Right cardiac atrium (tissue), 5 donors: ENCODE results near the gene ADRM1. TPM values are rescaled to one million over a fixed set of nuclear protein-coding genes. Genes with fewer than 3 reads are reported as not detected.
A peak's percentile ranks its signal among the peaks of the same experiment; 100 is the strongest.

Experiments
- ATAC-seq, 2 donors: fragments of 200-7000 bp; cut with Tn5 transposase; one replicate each; pipeline versions ENCODE4 v1.8.0 to v1.9.1; 2020; ENCODE audit warnings: moderate library complexity in 2 of 2, mild to moderate bottlenecking in 1 of 2
- DNase-seq, 3 donors: peaks; one replicate each; pipeline ENCODE4 v3.0.0-alpha.2; 2020
- H3K27ac ChIP-seq: one replicate; pipeline ENCODE4 v1.5.1; 2013; ENCODE audit warnings: mild to moderate bottlenecking, low read length, control low read depth, moderate library complexity
- H3K27me3 ChIP-seq: one replicate; pipeline ENCODE4 v1.6.1; 2013; ENCODE audit not compliant: control insufficient read depth, insufficient read depth
- H3K4me1 ChIP-seq: one replicate; pipeline ENCODE4 v1.6.1; 2013; ENCODE audit warnings: low read length; ENCODE audit not compliant: control insufficient read depth, insufficient read depth
- H3K4me3 ChIP-seq: one replicate; pipeline ENCODE4 v1.5.1; 2013; ENCODE audit warnings: low read length, control low read depth
- H3K9me3 ChIP-seq: one replicate; pipeline ENCODE4 v1.6.1; 2013; ENCODE audit warnings: low read length; ENCODE audit not compliant: control insufficient read depth
- WGBS: extraction: QIAGEN DNeasy Blood & Tissue Kit; methylation state at CpG from one replicate; pipeline ENCODE4 v1.1.7; 2013; 5-methylcytosine and 5-hydroxymethylcytosine counted together
- intact Hi-C, 4 donors: fragments of 100-400 bp; cut with DNase I; formaldehyde crosslinking; loops; one replicate each; pipeline versions ENCODE4 v1.11.0 to v1.14.0; 2022 to 2023
- polyA plus RNA-seq: library from polyadenylated mRNA; stranded (reverse); fragments of 200-250 nt; gene quantifications from one replicate; pipeline ENCODE4 v1.2.3, GENCODE V29; 2013
- total RNA-seq, 4 donors: library from RNA; stranded (reverse); fragmentation: NEBNext Ultra II Directional; extraction: Animal tissue kit (Norgen Biotek cat#: 25700); gene quantifications; one replicate each; pipeline ENCODE4 v1.2.1, GENCODE V29; 2021
- donor health status: healthy with polysubstance abuse.
- donor health status: DM: no; HTN: yes; CAD: no.
- donor health status: DM: no; HTN: no; CAD: no.
- donor health status: DM: no; HTN: yes; CAD: no; lungs with severe emphysema.
- donor health status: DM: yes; HTN: yes; CAD: no.

The ADRM1 gene
- total and polyA plus RNA-seq, 5 donors: 65.0 to 87.5 (median 74.2) TPM

DNA sequence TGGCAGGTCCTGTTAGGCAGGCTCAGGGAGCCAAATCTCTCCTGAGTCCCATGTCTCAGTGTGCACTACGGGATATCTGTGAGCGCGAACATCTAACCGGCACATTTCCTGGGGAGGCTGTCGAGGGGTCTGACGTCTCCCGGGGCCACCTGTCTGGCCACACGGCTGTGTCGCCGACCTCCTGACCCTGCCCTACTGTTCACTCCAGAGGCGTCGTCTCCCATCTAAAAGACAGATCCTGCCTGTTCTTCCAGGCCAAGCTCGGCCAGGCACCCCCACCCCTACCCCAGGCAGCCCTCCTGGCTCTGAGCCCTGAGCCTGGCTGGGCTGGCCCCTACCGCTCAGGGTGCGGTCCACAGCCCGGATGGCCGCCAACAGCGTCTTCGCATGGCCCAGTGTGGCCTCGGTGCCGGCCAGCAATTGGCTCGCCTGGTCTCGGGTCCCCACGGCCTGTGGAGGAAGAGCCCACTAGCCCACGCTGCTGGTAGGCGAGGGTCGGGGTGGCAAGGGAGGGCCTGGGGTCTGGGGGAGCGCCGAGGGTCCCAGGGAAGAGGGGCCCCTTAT, 16.6 kb downstream of the ADRM1 start:
- H3K4me3 ChIP-seq: no peak overlapping the region
- no peak overlapping the region for H3K27ac ChIP-seq
- ATAC-seq: peak in 1 of 2 donors; percentile 10
- peak in 2 of 3 donors; percentile 32 to 77 for DNase-seq
- H3K9me3 ChIP-seq: no peaks in the 10 kb centered on the region
- no peaks in the 10 kb centered on the region for H3K27me3 ChIP-seq
- intact Hi-C loops: no loop called here
- no peaks in the 10 kb centered on the region for H3K4me1 ChIP-seq
- 81% methylated on average over 29 of the region's 29 CpGs for WGBS

DNA sequence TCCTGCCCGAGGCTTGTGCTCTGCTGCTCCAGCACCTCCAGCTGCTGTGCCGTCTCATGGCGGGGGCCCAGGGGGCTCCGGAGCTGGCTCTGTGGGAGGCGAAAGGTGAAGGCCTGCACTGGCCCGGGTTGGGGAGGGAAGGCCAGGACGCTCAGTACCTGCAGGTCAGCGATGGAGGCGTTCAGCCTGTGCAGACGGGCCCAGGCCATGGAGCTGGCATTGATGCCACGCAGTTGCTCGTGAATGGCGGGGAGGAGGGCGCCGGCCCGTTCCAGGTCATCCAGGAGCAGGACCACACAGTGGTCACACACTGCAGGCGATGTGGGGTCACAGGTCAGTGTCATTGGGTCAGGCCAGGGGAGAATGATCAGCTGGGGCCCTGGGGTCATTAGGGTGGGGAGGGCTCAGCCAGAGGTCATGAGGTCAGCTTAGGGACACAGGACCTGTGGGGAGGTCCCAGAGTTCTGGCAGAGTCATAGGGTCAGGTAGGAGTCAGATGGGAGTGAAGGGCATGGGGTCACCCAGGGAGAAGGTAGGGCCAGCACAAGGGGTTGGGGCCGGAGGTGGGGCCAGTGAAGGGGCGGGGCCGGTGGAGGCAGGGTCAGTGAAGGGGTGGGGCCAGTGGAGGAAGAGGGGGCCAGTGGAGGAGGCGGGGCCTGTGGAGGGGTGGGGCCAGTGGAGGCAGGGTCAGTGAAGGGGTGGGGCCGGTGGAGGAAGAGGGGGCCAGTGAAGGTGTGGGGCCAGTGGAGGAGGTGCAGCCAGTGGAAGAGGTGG, 18.0 kb downstream of the ADRM1 start:
- Histone ChIP-seq H3K27me3 (no peaks in the 10 kb centered on the region), H3K4me1 (no peaks in the 10 kb centered on the region), H3K4me3 (no peak overlapping the region), H3K9me3 (no peaks in the 10 kb centered on the region), H3K27ac (no peak overlapping the region)
- DNase-seq (peak in 1 of 3 donors; percentile 56), ATAC-seq (peak in 1 of 2 donors; percentile 12)
- intact Hi-C loops: no loop called here
- 94% methylated on average over 22 of the region's 22 CpGs for WGBS

DNA sequence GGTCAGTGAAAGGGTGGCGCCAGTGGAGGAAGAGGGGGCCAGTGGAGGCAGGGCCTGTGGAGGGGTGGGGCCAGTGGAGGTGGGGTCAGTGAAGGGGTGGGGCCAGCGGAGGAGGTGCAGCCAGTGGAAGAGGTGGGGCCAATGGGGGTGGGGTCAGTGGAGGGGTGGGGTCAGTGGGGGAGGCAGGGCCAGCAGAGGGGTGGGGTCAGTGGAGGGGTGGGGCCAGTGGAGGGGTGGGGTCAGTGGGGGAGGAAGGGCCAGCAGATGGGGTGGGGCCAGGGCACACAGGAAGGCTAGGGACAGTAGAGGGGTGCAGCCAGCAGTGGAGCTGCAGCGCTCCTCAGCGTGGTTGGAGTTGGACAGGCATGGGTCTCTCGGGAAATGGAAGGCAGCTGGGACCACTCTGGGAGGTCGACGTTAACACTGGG, 18.7 kb downstream of the ADRM1 start:
- intact Hi-C loops: no loop called here
- DNase-seq (no peak), ATAC-seq (peak in 1 of 2 donors; percentile 22)
- WGBS: 92% methylated on average over 7 of the region's 7 CpGs
- Histone ChIP-seq H3K27me3 (no peaks in the 10 kb centered on the region), H3K4me1 (no peaks in the 10 kb centered on the region), H3K9me3 (no peaks in the 10 kb centered on the region), H3K27ac (no peak overlapping the region), H3K4me3 (no peak overlapping the region)

DNA sequence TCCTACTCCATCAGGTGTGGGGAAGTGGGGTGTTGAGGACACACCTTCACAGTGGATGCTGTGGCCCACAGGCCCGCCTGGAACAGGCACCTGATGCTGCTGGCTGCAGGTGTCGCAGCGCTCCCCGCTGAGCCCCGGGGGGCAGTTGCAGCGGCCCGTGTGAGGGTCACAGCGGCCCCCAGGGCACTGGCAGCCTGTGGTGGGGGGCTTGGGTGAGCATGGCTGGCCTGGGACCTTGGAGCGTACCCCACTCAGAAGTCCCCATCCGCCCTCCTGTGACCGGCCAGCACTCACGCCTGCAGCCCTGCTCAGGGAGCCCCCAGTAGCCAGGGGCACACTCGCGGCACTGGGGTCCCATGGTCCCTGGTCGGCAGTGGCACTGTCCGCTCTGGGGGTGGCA, 19.2 kb downstream of the ADRM1 start:
- 96% methylated on average over 16 of the region's 16 CpGs for WGBS
- DNase-seq: no peak

DNA sequence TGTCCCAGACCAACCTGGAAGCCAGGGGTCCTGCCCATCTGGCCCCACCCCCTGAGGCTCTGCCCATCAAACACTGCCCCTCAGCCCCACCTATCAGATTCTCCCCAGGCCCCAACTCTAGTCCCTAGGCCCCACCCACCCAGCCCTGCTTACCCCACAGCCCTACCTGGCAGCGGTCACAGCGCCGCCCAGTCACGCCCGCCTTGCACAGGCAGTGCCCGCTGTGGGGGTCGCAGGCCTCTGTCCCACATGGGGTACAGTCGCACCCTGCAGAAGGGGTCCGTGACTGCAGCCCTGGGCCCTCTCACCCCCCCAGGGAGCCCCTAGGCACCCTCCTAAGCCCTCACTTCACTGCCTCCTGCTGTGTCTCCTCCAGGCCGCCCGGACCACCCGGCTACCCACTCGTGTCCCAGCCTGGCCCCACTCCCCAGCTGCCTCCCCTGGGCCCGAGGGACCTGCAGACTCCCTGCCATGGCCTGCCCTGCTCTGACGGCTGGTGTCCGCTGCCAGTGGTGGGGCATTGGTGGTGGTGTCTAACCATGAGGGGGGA, 19.8 kb downstream of the ADRM1 start:
- H3K4me3 ChIP-seq: no peak overlapping the region
- WGBS: 90% methylated on average over 16 of the region's 16 CpGs
- intact Hi-C loops: no loop called here
- no peak for DNase-seq
- no peak for ATAC-seq
- no peaks in the 10 kb centered on the region for H3K27me3 ChIP-seq
- H3K9me3 ChIP-seq: no peaks in the 10 kb centered on the region
- no peaks in the 10 kb centered on the region for H3K4me1 ChIP-seq
- H3K27ac ChIP-seq: no peak overlapping the region

More for the DNA sequence above, 19.2 kb downstream of the ADRM1 start:
- Histone ChIP-seq H3K27ac (no peak overlapping the region), H3K4me3 (no peak overlapping the region), H3K27me3 (no peaks in the 10 kb centered on the region), H3K4me1 (no peaks in the 10 kb centered on the region), H3K9me3 (no peaks in the 10 kb centered on the region)
- no peak for ATAC-seq
- intact Hi-C loops: no loop called here

DNA sequence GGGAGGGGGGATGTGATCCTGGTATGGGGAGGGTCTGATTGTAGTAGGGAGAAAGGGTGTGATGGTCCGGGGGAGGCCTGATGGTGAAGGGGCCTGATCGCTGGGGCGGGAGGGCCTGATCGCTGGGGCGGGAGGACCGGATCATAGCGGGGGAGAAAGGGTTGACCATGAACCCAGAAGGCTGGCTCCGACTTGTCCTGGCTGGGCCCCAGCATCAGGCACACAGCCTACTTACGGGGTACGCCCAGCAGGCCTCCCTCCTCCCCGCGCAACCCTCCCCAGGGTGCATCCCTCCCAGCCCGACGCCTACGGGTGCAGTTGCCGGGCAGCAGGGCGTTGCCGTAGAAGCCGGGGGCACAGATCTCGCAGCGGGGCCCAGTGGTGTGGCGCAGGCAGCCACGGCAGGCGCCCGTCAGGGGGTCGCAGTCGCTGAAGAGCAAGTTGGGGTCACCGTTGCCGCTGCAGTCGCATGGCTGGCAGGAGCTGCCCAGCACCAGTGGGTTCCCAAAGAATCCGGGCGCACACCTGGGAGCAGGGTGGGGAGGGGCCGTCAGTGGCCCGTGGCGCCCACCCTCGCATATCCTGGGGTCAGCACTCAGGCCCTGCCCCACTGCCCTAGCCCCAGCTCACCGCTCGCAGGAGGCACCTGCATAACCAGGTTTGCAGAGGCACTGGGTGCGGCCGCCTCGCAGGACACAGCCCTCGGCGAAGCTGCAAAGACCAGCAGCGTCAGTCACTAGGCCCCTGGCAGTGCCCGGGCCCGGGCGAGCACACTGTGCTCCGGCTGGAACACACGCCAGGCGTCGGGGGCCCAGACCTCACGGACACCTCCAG, 20.6 kb downstream of the ADRM1 start:
- ATAC-seq: no peak
- Histone ChIP-seq H3K4me3 (no peak overlapping the region), H3K9me3 (no peaks in the 10 kb centered on the region), H3K27me3 (no peaks in the 10 kb centered on the region), H3K4me1 (no peaks in the 10 kb centered on the region), H3K27ac (no peak overlapping the region)
- WGBS: 91% methylated on average over 52 of the region's 52 CpGs
- intact Hi-C loops: no loop called here
- peak in 1 of 3 donors; percentile 52 for DNase-seq

DNA sequence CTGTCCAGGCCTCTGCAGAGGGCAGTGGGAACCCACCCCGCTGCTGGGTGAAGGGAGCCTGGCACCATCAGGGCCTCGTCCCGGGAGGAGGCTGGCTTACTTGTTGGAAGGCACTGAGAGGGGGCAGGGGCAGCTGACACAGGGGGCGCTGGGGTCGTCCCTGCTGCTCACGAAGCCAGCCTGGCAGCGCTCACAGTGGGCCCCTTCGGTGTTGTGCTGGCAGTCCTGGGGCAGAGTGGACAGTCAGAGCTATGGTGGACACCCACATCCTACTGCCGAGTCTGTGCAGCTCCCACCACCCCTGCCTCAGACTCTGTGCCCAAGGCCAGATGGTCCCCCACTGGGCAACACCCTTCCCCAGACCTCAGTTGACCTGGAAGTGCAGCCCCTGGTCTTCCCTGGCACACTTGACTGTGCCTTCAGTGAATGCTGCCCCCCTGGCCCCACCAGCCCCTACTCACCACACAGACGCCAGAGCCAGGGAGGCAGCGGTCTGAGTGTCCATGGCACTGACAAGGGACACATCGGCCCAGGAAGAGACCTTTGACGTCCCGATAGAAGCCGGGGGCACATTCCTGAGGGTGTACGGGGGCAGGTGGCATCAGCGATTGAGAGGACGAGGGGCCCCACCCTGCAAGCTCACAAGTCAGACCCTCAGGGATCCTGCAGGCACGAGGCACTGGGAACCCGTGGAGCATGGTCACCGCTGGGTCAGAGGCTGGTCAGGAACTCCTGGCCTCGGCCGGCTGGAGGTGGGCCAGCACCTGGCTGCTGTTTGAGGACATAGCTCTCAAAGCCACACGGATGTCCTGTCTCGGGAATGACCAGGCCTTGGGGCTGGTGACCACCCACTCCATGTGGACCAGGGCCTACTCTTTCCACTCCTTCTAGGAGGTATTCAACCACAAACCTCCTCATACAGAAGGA, 21.4 kb downstream of the ADRM1 start:
- WGBS: 84% methylated on average over 25 of the region's 25 CpGs

DNA sequence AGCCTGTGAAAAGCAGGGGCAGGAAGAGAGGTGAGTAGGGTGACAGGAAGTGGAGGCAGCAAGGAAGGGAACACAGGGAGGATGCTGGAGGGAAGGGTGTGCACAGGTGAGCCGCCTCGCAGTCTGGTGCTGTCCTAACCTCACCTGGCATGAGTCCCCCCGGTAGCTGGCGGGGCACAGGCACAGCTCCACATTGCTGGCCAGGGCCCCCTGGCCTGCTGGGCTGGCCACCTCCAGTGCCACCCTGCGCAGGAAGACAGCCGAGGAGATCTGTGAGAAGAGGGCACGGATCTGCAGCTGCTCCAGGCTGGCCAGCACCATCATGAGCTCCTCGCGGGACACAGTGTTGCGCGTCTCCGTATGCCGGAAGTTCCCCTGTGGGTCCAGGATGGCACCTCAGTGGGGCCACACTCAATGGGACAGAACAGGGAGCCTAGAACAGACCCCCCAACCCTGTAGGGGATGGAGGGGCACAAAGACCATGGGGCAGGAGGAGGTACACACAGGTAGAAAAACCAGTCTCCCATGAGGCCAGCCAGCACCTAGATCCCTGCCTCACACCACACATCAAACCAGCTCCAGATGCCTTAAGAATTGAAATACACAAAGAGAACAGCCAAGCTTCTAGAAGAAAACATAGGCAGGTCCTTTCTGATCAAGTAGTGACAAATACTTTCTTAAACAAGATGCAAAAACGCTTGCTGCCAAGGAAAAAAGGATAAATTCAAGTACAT, 22.5 kb downstream of the ADRM1 start:
- no peak for ATAC-seq
- Histone ChIP-seq H3K4me3 (no peak overlapping the region), H3K4me1 (no peaks in the 10 kb centered on the region), H3K27me3 (no peaks in the 10 kb centered on the region), H3K27ac (no peak overlapping the region), H3K9me3 (no peaks in the 10 kb centered on the region)
- intact Hi-C loops: no loop called here
- peak in 1 of 3 donors; percentile 35 for DNase-seq
- WGBS: 87% methylated on average over 14 of the region's 14 CpGs

More for the DNA sequence above, 21.4 kb downstream of the ADRM1 start:
- DNase-seq (peak in 1 of 3 donors; percentile 42), ATAC-seq (no peak)
- intact Hi-C loops: no loop called here
- no peaks in the 10 kb centered on the region for H3K4me1 ChIP-seq
- no peak overlapping the region for H3K4me3 ChIP-seq
- H3K27me3 ChIP-seq: no peaks in the 10 kb centered on the region
- no peaks in the 10 kb centered on the region for H3K9me3 ChIP-seq
- no peak overlapping the region for H3K27ac ChIP-seq

DNA sequence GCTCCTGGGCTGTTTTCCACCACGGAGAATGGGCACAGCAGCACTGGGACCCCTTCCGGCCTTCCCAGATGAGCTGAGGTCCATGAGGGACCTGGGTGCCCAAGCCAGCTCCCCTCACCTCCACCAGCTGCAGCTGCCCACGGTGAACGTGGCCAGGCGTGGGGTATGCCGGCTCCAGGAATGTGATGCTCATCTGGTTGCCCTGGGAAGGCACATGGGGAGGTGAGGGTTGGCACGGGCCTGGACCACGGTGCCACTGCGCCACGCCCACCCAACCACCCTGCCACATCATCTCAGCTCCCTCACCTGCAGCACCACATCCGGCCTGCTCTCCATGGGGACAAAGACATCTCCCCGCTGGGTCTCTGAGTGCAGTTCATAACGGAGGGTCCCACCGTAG, 23.8 kb downstream of the ADRM1 start:
- Histone ChIP-seq H3K4me3 (no peak overlapping the region), H3K27me3 (no peaks in the 10 kb centered on the region), H3K27ac (no peak overlapping the region), H3K4me1 (no peaks in the 10 kb centered on the region), H3K9me3 (no peaks in the 10 kb centered on the region)
- 92% methylated on average over 14 of the region's 14 CpGs for WGBS
- intact Hi-C loops: no loop called here
- ATAC-seq (no peak), DNase-seq (peak in 1 of 3 donors; percentile 24)
